ENCODE data around the gene PRDX5.
A peak's percentile ranks its signal among the peaks of the same experiment; 100 is the strongest.
"Not testable (repeated sequence)": the region's sequence is repeated elsewhere in the genome, so short reads cannot be mapped to it uniquely, and the experiment has no call there.

PRDX5 gene

GRCh38 chr11:64305691-64306562, 12.0 kb upstream of the PRDX5 start:
- peak; percentile 79 for DNase-seq (ENCODE audit: low spot score)

DNA sequence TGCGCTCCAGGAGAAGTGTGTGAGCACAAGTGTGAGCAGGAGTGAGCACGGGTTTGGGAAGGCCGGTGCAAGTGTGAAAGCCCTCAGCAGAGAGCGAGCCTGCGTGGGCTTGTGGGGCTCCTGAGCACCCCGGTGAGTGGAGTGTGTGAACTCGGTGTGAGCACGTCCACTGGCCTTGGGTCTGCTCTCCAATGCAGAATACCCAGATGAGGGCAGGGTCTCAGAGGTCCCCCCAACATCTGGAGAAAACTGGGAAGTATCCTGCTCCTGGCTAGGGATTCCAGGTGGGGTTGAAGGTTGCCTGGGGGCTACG, 11.4 kb upstream of the PRDX5 start:
- no peak for DNase-seq (ENCODE audit: low spot score)

GRCh38 chr11:64306876-64307622, 10.9 kb upstream of the PRDX5 start:
- no peak for DNase-seq (ENCODE audit: low spot score)

- not testable (repeated sequence) for DNase-seq (ENCODE audit: low spot score)
These were observed 10.1 kb upstream of the PRDX5 start for GRCh38 chr11:64307795-64308194.

- DNase-seq (ENCODE audit: low spot score) = no peak
These were observed 5.0 kb upstream of the PRDX5 start for GRCh38 chr11:64312947-64313346.

DNA sequence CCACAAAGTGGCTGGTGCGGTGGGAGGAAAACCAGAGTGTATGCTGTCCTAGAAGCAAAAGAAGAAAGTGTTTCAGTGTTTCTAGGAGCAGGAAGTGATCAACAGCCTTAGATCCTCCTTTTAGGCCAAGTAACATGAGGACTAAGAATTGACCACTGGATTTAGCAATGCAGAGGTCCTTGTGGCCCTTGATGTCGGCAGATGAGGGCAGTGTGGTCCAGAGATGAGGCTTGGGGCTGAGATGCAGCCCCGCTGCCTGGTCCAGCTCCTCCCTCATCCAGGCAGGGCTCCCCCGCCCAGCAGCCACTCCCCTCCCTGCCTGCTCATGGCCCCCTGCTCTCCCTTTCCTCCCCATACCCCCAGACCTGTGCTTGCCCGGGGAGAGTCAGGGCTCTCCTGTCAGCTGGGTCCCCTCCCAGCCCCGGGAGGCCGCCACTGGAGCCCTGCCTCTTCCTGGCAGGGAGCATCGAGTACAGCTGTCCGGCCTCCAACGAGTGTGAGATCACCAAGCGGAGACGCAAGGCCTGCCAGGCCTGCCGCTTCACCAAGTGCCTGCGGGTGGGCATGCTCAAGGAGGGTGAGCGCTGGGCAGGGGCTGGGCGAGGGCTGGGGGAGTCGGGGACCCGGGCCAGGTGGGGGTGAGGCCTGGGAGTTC, 4.3 kb upstream of the PRDX5 start:
- DNase-seq (ENCODE audit: low spot score) = no peak

- DNase-seq (ENCODE audit: low spot score) = no peak
These were observed 3.6 kb upstream of the PRDX5 start for GRCh38 chr11:64314146-64314804.

- DNase-seq (ENCODE audit: low spot score) = no peak
These were observed 2.9 kb upstream of the PRDX5 start for GRCh38 chr11:64314805-64315561.

- not testable (repeated sequence) for DNase-seq (ENCODE audit: low spot score)
These were observed 2.0 kb upstream of the PRDX5 start for GRCh38 chr11:64315667-64316526.

GRCh38 chr11:64316672-64317324, 1.1 kb upstream of the PRDX5 start:
- peak; percentile 70 for DNase-seq (ENCODE audit: low spot score)

DNA sequence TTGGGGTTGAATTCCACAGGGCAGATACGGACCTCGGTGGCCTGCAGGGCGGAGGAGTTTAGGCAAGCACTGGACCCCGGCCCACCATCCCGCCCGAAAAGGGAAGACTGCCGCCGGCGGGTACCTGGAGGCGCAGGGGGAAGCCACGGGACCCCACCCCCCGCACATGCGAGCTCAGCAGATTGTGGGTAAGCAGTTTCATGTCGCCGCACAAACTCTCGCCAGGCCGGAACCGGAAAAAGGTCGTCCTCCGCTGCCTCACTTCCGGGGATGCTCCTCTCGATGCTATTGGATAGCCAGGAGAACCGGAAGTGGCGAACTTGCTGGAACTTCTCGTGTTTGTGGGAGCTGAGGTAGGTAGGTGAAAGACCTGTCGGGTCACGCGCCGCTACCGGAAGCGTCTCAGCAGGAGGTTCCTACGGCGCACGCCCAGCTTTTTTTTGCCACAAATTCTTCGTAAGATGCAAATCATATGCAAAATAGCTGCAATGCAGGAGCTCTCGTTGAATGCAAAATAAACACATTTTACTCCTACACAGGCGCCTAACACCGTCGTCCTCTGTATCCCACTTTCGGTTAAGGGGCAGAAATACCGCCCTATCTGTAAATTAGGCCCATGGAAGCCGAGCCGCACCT, 478 bp upstream of the PRDX5 start, which contains the start of gene TRMT112:
Gene TRMT112 (minus strand): TSS at position 235 of the 636 bp plus-strand sequence. CDS start 33 bp downstream, at position 202.
- peak; percentile 99 for DNase-seq (ENCODE audit: low spot score)

DNA sequence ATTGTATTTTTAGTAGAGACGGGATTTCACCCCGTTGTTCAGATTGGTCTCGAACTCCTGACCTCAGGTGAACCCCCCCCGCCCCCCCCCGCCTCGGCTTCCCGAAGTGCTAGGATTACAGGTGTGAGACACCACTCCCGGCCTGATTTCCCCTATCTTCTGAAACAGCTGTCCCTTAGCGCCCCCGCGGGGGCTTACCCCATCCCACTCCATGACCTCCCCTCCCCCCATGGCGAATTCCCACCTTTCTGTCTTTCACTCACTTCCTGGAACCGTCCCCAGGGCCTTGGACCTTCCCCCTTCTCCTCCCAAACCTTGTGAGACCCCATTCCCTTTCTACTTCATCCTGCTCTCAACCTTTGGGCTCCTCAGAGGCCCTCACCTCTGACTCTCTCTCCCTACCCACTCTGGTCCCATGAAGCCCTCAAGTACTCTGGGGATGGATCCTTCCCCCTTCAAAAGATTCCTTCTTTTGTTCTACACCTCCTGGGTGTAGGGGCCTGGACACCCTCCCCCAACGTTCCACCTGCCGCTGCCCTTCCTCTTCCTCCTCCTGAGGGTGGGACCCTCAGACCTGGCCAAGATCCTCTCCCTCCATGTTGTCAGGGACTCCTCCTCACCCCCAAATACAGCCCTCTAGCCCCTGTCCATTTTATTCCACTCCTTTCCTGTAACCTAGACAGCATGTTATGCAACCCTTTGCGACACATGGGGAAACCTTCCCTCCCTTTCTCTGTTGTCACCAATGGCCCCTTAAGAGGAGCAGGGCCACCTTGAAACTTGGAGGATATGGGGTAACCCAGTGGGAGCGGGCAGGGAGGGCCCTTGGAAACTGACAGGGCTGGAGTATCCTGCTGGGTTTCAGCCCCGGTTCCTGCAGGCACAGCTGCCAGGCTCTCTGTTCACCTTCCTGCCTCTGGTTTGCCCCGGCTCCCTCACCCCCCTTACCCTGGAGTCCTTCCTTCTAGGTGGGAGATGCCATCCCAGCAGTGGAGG, 1.1 kb downstream of the PRDX5 start:
- no peak for DNase-seq (ENCODE audit: low spot score)

DNA sequence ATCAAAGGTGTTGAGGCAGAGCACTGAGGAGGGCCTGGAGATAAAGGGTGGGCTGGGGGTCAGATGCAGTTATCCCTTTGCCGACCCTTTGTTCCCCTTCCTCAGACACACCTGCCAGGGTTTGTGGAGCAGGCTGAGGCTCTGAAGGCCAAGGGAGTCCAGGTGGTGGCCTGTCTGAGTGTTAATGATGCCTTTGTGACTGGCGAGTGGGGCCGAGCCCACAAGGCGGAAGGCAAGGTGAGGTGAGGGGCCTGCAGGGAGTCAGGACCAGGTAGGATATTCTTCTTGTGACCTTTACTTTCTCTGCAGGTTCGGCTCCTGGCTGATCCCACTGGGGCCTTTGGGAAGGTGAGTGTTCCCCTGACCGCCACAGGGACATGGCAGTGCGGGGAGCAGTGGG, 2.6 kb downstream of the PRDX5 start:
- DNase-seq (ENCODE audit: low spot score) = no peak

DNA sequence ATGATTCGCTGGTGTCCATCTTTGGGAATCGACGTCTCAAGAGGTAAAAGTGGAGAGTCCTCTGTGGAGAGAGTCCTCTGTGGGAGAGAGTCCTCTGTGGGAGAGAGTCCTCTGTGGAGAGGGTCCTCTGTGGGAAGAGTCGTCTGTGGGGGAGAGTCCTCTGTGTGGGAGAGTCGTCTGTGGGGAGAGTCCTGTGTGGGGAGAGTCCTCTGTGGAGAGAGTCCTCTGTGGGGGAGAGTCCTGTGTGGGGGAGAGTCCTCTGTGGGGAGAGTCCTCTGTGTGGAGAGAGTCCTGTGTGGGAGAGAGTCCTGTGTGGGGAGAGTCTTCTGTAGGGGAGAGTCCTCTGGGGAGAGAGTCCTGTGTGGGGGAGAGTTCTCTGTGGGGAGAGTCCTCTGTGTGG, 3.1 kb downstream of the PRDX5 start:
- DNase-seq (ENCODE audit: low spot score) = no peak

- no peak for DNase-seq (ENCODE audit: low spot score)
These were observed 3.6 kb downstream of the PRDX5 start for GRCh38 chr11:64321533-64321932.

DNA sequence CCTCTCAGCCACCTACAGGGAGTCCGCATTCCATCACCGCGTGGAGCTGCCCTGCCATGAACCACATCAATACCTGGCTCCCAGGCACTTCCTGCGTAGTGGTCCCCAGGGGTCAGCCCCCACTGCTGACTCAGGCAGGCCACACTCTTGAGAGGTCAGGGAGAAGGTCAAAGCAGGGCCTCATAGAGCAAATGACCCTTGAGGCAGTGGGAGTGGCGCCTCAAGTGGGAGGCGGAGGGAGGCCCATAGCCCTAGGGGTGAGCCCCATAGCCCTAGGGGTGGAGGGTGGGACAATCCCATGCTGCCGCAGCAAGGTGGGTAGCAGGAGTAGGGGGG, 5.0 kb downstream of the PRDX5 start:
- no peak for DNase-seq (ENCODE audit: low spot score)

DNA sequence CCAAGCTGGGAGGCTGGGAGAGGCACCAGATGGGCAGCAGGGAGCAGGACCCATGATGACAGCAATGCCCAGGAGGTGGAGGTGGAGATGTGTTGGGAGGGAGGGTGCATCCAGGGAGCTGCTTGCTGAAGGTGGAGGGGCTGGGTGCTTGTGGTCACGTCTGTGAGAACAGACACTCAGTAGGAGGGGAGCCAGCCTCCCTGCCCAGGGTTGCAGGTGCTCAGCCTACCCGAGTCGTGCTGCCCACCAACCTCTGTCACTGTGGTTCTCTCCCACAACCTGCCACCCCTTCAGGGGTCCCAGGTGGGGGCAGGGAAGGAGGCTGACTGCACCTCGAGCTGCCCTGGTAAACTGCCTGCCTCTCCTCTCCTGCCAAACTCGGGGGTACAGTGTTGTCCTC, 5.5 kb downstream of the PRDX5 start:
- no peak for DNase-seq (ENCODE audit: low spot score)

- not testable (repeated sequence) for DNase-seq (ENCODE audit: low spot score)
These were observed 6.1 kb downstream of the PRDX5 start for GRCh38 chr11:64323984-64324383.

Data from activated CD4-positive, alpha-beta T cell treated with anti-CD3 and anti-CD28 coated beads, Interleukin-2, Interleukin-4, amounts not matched to agents 100 ng/mL and 50 ng/mL, durations not matched to agents 16 hours and 8 hours (primary cell).